GM12878 (cell line): ENCODE data around the gene NPLOC4.

ENCODE experiments used
- BCLAF1 ChIP-seq: fragments of 450-650 bp; IDR thresholded peaks from 2 replicates; pipeline ENCODE4 v1.6.1; 2017; ENCODE audit warnings: antibody characterized with exemption, mild to moderate bottlenecking, moderate library complexity
- CREM ChIP-seq: IDR thresholded peaks from 2 replicates; pipeline ENCODE4 v1.6.1; 2014; ENCODE audit warnings: antibody characterized with exemption, low read depth
- CTCF ChIP-seq, 3 experiments: IDR thresholded peaks in 2 of 3; conservative IDR thresholded peaks in 1 of 3; 2 replicates each; pipeline ENCODE4 v1.5.1; 2011; ENCODE audit warnings: low read depth in 3 of 3, low read length in 3 of 3, mild to moderate bottlenecking in 3 of 3, control low read depth in 2 of 3, moderate library complexity in 2 of 3, inconsistent platforms in 1 of 3, mixed read lengths in 1 of 3; ENCODE audit not compliant: control insufficient read depth in 2 of 3, insufficient read depth in 1 of 3; ENCODE audit errors: extremely low read depth in 1 of 3
- ELK1 ChIP-seq: IDR thresholded peaks from 2 replicates; pipeline ENCODE4 v1.6.1; 2012; ENCODE audit warnings: low read depth, low read length, improper control_type of control experiment
- MAX ChIP-seq: IDR thresholded peaks from 2 replicates; pipeline ENCODE4 v1.6.1; 2012; ENCODE audit warnings: low read depth, low read length, improper control_type of control experiment
- MEF2A ChIP-seq: IDR thresholded peaks from 2 replicates; pipeline ENCODE4 v1.6.1; 2011; ENCODE audit warnings: low read depth, mild to moderate bottlenecking, low read length, moderate library complexity; ENCODE audit not compliant: insufficient read depth
- RAD51 ChIP-seq: fragments of 450-650 bp; IDR thresholded peaks from 2 replicates; pipeline ENCODE4 v1.6.1; 2016; ENCODE audit warnings: moderate library complexity, mild to moderate bottlenecking, inconsistent platforms
- SMC3 ChIP-seq: IDR thresholded peaks from 2 replicates; pipeline ENCODE4 v1.6.1; 2011; ENCODE audit warnings: low read length, improper control_type of control experiment, borderline replicate concordance
- SP1 ChIP-seq: IDR thresholded peaks from one replicate; pipeline ENCODE4 v1.6.1; 2011; ENCODE audit warnings: low read depth, low read length
- TCF12 ChIP-seq: IDR thresholded peaks from 2 replicates; pipeline ENCODE4 v1.6.1; 2011; ENCODE audit warnings: low read depth, mild to moderate bottlenecking, low read length
- ZBED1 ChIP-seq: IDR thresholded peaks from 2 replicates; pipeline ENCODE4 v1.6.1; 2016; ENCODE audit warnings: borderline replicate concordance
- TF ChIP-seq, protein P1 (sequence below): fragments of 450-650 bp; IDR thresholded peaks from 2 replicates; pipeline ENCODE4 v1.6.1; 2017; ENCODE audit warnings: mild to moderate bottlenecking

DNA sequence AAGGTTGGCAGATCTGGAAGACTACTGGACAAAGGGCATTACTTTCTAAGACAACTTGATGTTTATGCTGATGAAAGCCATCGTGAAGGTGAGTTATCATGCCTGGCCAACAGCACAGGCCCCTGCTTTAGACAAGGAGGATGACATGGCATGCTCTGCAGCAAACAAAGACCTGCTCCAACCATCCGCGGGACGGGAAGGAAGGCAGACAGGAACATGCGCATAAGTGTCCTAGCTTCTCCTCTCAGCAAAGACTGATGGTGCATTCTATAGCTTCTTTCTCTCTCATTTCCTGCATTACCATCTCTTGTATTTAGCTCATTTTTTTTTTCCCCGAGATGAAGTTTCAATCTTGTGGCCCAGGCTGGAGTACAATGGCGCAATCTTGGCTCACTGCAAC is 5.4 kb downstream of the NPLOC4 start:
- no peak for TF ChIP-seq ELK1
- TF ChIP-seq RAD51 = no peak
- TF ChIP-seq BCLAF1 = no peak
- TF ChIP-seq, protein P1, sequence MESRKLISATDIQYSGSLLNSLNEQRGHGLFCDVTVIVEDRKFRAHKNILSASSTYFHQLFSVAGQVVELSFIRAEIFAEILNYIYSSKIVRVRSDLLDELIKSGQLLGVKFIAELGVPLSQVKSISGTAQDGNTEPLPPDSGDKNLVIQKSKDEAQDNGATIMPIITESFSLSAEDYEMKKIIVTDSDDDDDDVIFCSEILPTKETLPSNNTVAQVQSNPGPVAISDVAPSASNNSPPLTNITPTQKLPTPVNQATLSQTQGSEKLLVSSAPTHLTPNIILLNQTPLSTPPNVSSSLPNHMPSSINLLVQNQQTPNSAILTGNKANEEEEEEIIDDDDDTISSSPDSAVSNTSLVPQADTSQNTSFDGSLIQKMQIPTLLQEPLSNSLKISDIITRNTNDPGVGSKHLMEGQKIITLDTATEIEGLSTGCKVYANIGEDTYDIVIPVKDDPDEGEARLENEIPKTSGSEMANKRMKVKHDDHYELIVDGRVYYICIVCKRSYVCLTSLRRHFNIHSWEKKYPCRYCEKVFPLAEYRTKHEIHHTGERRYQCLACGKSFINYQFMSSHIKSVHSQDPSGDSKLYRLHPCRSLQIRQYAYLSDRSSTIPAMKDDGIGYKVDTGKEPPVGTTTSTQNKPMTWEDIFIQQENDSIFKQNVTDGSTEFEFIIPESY = no peak
- no peak for TF ChIP-seq TCF12
- no peak for TF ChIP-seq CREM
- TF ChIP-seq SP1 = no peak
- no peak for TF ChIP-seq CTCF (IDR thresholded peaks at IDR 0.05 in 2 of 3, conservative IDR thresholded peaks at IDR 0.05 in 1 of 3; ENCODE audit: control insufficient read depth in 2 of 3, extremely low read depth in 1 of 3, insufficient read depth in 1 of 3, low read depth in 3 of 3, low read length in 3 of 3)
- TF ChIP-seq MAX = no peak
- TF ChIP-seq MEF2A = no peak
- TF ChIP-seq ZBED1 = no peak
- TF ChIP-seq SMC3 = no peak
